Thyroid gland (tissue), 4 donors: ENCODE results near the gene C10orf71.

Experiments
- CTCF ChIP-seq, 6 experiments: fragments of 200-600 bp in 3 of 6; fragments of 450-650 bp in 3 of 6; sonication (generic) in 3 of 6; IDR thresholded peaks; one replicate each; pipeline ENCODE4 v1.5.1; 2016 to 2019; ENCODE audit warnings: antibody characterized with exemption in 6 of 6, mild to moderate bottlenecking in 2 of 6, inconsistent platforms in 1 of 6, moderate library complexity in 1 of 6
- POLR2A ChIP-seq, 2 donors: fragments of 450-650 bp; IDR thresholded peaks; one replicate each; pipeline ENCODE4 v1.6.1; 2017; ENCODE audit warnings: antibody characterized with exemption in 2 of 2, mild to moderate bottlenecking in 2 of 2, moderate library complexity in 1 of 2

DNA sequence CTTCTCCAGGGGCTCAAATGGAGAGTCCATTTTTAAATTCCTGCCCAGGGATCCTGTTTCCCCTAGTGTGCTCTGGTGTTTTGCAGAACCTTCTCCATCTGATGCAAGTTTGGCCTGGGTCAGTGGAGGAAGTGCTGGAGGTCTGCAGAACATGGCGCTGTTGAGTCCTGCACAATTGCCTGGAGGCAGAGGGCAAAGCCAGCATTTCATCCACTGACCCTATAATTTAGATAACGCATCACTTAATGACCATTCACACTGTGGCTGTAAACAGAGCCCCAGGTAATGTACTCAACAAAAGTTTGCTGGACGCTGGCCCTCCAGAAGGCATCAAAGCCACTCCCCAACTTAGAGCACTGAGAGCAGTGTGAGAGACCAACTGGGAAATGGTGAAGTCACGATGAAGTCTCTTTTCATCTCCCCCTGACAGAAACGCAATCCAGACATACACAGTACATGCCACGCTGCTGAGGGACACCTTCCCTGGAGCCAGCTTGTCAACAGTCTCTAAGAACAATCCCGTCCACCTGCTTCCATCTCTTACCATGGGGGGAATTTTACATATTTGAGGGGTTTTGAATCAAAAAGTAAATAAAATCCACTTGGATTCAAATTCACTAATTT is 13.4 kb downstream of the C10orf71 start:
- TF ChIP-seq CTCF (IDR thresholded peaks at IDR 0.05) (no peak), POLR2A (IDR thresholded peaks at IDR 0.05) (no peak)
